Left renal pelvis (tissue), 4 donors: ENCODE results near the gene RFX1. TPM values are rescaled to one million over a fixed set of nuclear protein-coding genes. Genes with fewer than 3 reads are reported as not detected.
A peak's percentile ranks its signal among the peaks of the same experiment; 100 is the strongest.
"Not testable (repeated sequence)": the region's sequence is repeated elsewhere in the genome, so short reads cannot be mapped to it uniquely, and the experiment has no call there.

ENCODE experiments used
- DNase-seq, 4 donors: peaks; one replicate each; pipeline ENCODE4 v3.0.0-alpha.2; 2013; ENCODE audit warnings: low read depth in 4 of 4, low spot score in 3 of 4
- polyA plus RNA-seq, 4 donors: library from polyadenylated mRNA; unstranded; fragments of 120-200 nt; gene quantifications; one replicate each; pipeline ENCODE4 v1.2.1, GENCODE V29; 2013; ENCODE audit not compliant: insufficient read length in 4 of 4

The RFX1 gene
- polyA plus RNA-seq, 4 donors: 9.3 to 19.2 (median 10.2) TPM

- no peak for DNase-seq
Observed at GRCh38 chr19:14028901-14029300, 22.8 kb upstream of the RFX1 start.

DNA sequence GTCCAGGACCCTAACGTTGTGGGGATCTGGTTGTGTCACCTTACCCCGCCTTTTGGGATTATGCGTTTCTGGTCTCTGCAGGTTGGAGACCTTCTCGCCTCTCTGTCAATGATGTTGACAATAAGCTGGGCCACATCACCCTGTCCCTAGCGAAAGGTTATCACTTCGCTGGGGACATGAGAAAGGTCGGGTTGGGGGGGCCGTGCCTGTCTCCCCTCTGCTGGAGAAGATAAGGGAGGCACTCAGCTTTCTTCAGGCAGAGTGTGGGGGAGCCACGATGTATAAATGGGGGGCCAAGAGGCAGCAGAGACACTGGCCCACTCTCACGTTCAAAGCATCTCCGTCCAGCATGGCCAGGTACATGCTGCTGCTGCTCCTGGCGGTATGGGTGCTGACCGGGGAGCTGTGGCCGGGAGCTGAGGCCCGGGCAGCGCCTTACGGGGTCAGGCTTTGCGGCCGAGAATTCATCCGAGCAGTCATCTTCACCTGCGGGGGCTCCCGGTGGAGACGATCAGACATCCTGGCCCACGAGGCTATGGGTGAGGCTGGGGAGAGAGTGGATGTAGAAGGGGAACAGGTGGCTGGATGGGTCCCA, 21.8 kb upstream of the RFX1 start, which contains the start of gene RLN3:
RLN3 (plus strand) TSS at position 293 of the 595 bp plus-strand sequence; CDS start at position 350, 57 bp downstream.
- DNase-seq: no peak

DNA sequence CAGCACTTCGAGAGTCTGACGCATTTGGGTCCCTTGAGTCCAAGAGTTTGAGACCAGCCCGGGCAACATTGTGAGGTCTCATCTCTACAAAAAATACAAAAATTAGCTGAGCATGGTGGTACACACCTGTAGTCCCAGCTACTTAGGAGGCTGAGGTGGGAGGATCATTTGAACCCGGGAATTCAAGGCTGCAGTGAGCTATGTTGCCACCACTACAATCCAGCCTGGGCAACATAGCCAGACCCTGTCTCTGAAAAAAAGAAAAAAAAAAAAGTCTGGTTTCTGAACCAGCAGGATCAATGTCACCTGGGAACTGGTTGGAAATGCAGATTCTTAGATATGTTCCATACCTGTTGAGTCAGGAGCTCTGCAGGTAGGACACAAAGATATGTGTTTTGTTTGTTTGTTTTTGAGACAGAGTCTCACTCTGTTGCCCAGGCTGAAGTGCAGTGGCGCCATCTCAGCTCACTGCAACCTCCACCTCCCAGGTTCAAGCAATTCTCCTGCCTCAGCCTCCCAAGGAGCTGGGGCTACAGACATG, 20.6 kb upstream of the RFX1 start:
- not testable (repeated sequence) for DNase-seq

- no peak for DNase-seq
Observed at GRCh38 chr19:14023404-14024235, 17.5 kb upstream of the RFX1 start.

- no peak for DNase-seq
Observed at GRCh38 chr19:14022469-14022868, 16.3 kb upstream of the RFX1 start.

GRCh38 chr19:14021474-14021873, 15.4 kb upstream of the RFX1 start:
- no peak for DNase-seq

GRCh38 chr19:14019739-14020138, 13.6 kb upstream of the RFX1 start:
- not testable (repeated sequence) for DNase-seq

DNA sequence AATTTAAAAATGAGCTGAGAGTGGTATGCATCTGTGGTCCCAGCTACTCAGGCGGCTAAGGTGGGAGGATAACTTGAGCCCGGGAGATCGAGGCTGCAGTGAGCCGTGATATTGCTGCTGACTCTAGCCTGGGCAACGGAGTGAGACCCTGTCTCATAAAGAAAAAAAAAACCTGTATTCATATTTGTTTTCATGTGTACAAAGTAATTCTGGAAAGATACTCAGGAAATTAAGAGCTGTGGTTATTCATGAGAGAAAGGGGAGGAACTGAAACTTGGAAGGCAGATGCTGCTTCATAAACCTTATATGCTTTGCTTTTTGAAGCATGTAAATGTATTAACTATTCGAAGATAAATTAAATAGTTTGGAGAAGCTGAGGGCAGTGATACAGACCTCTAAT, 13.0 kb upstream of the RFX1 start:
- DNase-seq: no peak

DNA sequence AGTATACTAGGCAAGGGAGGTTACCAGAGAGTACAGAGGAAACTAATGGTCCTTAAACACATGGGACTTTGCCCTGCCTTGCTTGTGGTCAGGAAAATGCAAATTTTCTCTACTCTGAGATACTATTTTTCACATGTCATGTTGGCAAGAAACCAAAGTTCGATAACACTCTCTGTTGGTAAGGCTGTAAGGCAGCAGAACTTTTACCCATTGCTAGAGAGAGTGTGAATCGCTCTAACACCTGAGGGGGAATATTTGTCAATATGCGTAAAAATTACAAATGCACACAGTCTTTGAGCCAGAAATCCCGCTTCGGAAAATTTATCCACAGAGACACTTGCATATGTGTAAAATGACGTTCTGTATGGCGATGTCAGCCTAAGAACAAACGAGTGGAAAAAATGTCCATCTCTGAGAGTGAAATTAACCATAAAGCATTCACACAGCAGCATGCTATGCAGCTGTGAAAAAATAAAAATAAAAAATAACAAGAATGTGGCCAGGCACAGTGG, 9.5 kb upstream of the RFX1 start:
- DNase-seq: no peak

DNA sequence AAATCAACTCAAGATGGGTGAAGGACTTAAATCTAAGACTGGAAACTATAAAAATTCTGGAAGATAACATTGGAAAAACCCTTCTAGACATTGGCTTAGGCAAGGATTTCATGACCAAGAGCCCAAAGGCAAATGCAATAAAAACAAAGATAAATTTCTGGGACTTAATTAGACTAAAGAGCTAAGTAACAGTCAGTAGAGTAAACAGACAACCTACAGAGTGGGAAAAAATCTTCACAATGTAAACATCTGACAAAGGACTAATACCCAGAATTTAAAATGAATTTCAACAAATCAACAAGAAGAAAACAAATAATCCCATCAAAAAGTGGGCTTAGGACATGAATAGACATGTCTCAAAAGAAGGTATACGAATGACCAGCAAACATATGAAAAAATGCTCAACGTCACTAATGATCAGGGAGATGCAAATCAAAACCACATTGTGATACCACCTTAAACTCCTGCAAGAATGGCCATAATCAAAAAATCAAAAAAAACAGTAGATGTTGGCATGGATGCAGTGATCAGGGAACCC, 6.3 kb upstream of the RFX1 start:
- no peak for DNase-seq

GRCh38 chr19:14006766-14007562, 844 bp upstream of the RFX1 start:
- no peak for DNase-seq

DNA sequence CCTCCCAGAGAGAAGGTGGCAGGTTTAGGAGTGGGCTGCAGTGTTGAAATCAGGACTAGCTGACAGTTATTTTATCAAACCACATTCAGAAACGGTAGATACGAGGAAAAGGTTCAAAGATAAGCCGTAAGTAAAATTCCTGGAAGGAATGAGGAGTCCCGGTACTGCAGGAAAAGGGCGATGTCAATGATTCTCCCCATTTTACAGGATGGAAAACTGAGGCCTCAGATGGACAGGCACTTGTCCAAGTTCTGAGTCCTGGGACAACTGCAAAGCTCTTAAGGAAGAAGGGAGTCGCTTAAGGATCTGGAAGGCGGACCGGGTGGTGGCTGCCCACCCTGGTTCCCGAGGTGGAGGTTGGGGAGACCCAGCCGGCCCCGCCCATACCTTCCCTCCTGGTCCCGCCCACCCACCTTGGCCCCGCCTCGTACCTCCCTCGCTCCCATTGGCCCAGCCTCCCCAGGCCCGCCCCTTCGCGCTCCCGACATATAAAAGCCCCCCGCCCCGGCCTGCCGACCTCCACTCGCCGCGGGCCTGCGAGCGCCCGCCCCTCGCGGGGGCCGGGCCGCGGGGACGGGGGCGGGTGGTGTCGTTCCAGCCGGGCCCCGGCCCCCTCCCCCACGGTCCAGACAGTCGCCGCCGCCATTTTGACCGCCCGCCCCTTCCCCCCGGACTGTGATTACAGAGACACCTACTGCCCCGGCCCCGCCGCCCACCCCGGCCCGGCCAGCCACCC, 603 bp downstream of the RFX1 start:
- peak in 3 of 4 donors; percentile 71 to 84 (median 82) for DNase-seq

DNA sequence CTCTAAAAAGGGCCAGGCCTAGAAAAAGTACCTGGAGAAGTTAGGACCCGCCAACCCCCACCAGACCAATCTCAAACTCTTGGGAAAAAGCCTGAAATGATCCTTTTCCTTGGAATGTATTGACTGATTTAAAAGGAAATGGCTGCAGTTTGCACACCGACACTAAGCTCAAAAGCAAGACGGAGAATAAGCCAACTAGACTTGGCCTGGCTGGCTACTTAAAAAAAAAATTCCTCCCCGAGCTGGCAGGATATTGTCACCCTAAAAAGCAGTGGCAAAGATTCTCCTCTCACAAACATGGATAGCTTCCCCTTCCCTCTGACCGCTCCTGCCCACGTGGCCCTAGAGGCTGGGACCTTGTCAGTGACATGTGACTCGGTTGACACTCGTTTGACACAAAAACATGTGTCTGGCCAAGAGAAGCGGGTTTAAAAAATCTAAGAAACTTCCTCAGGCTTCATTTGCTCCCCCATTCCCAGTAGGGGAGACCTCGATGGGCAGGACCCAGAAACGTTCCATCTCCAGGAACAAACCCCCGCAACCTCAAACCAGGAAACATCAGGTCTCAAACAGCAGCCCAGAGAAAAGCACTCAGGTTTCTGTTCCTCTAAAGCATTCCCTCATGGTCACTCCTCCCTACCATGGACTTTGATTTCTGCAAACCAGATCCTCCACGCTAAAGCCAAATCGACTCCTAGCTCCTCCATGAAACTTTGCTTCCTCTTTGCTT, 1.3 kb downstream of the RFX1 start:
- no peak for DNase-seq

GRCh38 chr19:14003251-14004055, 2.7 kb downstream of the RFX1 start:
- DNase-seq: no peak

DNA sequence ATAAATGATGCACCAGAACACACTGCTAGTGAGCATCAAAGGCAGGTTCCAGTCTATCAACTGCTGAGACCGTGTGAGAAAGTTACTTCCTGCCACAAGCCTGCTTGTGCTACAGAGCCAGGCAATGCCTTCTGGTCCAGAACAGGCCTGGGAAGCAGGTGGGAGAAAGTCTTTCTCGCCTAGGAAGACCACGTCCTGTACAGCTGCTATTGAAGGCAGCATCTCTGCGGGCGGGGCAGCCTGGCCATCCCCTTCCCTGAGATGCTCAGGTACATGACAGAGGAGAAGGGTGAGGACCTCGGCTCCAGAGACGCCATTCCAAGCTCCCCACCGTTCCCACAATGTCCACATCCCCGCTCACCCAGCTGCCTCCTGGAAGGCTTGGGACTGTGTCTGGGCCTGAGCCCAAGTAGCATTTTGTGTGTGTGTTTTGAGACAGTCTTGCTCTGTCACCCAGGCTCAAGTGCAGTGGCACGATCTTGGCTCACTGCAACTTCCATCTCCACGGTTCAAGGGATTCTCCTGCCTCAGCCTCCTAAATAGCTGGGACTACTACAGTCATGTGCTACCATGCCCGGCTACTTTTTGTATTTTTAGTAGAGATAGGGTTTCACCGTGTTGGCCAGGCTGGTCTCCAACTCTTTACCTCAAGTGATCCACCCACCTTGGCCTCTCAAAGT, 3.4 kb downstream of the RFX1 start:
- DNase-seq: no peak

- no peak for DNase-seq
Observed at GRCh38 chr19:14000691-14001375, 5.3 kb downstream of the RFX1 start.

GRCh38 chr19:13999085-13999484, 7.0 kb downstream of the RFX1 start:
- no peak for DNase-seq
